Lung (tissue), 5 donors: ENCODE results near the gene DGCR2. TPM values are rescaled to one million over a fixed set of nuclear protein-coding genes. Genes with fewer than 3 reads are reported as not detected.

Experiments
- polyA plus RNA-seq, 2 donors: library from polyadenylated mRNA; stranded (reverse); fragments of 200-250 nt; gene quantifications; one replicate each; pipeline ENCODE4 v1.2.1, GENCODE V29; 2013
- small RNA-seq: library from RNA; depleted of rRNA; stranded (forward); fragments of <200 nt; gene quantifications from one replicate; pipeline ENCODE3, GENCODE V24; 2014; ENCODE audit warnings: low replicate concordance
- total RNA-seq, 2 donors: library from RNA; depleted of rRNA in 1 of 2; stranded (reverse); fragments of >200 nt in 1 of 2; gene quantifications; one replicate each; pipeline ENCODE4 v1.2.1, GENCODE V29; 2014 to 2021
- donor health status: Bipolar disorder and iron deficiency.
- donor health status: healthy.
- donor health status: DM: yes; HTN: yes; CAD: no.

DGCR2 gene
- total and polyA plus RNA-seq, 4 donors: 40.4 to 77.4 (median 50.5) TPM

Small RNA genes lying within 50 kb of the gene (small RNA-seq; reads per million reads assigned to genes)
- gene RF00019: not detected

Other genes with a start within 250 kb of the DGCR2 start
- gene DGCR6, start 216.1 kb downstream of the DGCR2 start, total RNA-seq: 1 to 10 TPM; 3.1 to 5.9 TPM
- 1 to 10 TPM; 1.3 to 4.7 TPM for gene DGCR6, start 216.1 kb downstream of the DGCR2 start, polyA plus RNA-seq
- 10 to 100 TPM; 28.7 to 65.7 TPM for gene PRODH, start 186.1 kb downstream of the DGCR2 start, total RNA-seq
- gene PRODH, start 186.1 kb downstream of the DGCR2 start, polyA plus RNA-seq: 10 to 100 TPM in 1 of 2 donors, 1 to 10 TPM in 1; 6.6 to 35.8 TPM
- under 1 TPM in 1 of 2 donors, not detected in 1; 0.25 TPM for gene TSSK2, start 8.9 kb upstream of the DGCR2 start, total RNA-seq
- under 1 TPM; 0.08 TPM for gene TSSK2, start 8.9 kb upstream of the DGCR2 start, polyA plus RNA-seq
- gene ESS2, start 22.2 kb upstream of the DGCR2 start, total RNA-seq: 10 to 100 TPM in 1 of 2 donors, 1 to 10 TPM in 1; 7.9 to 15.3 TPM
- 10 to 100 TPM; 12.2 to 19.8 TPM for gene ESS2, start 22.2 kb upstream of the DGCR2 start, polyA plus RNA-seq
- gene GSC2, start 27.9 kb upstream of the DGCR2 start, total RNA-seq: not detected
- gene GSC2, start 27.9 kb upstream of the DGCR2 start, polyA plus RNA-seq: not detected
- gene SLC25A1, start 56.3 kb upstream of the DGCR2 start, total RNA-seq: 10 to 100 TPM; 36.3 to 95.8 TPM
- gene SLC25A1, start 56.3 kb upstream of the DGCR2 start, polyA plus RNA-seq: 10 to 100 TPM; 48.1 to 49.1 TPM
- gene CLTCL1, start 169.3 kb upstream of the DGCR2 start, total RNA-seq: 1 to 10 TPM; 5.9 to 9.2 TPM
- 1 to 10 TPM; 2.6 to 2.8 TPM for gene CLTCL1, start 169.3 kb upstream of the DGCR2 start, polyA plus RNA-seq